Astrocyte (in vitro differentiated cells and primary cell): ENCODE results near the gene KCNAB1. TPM values are rescaled to one million over a fixed set of nuclear protein-coding genes. Genes with fewer than 3 reads are reported as not detected.

Experiments
- DNase-seq: peaks from one replicate; pipeline ENCODE4 v3.0.0-alpha.2; 2010; ENCODE audit warnings: low read depth
- FAIRE-seq: peaks from 2 replicates; lab custom pipeline; 2011; peaks lifted over from hg19 to GRCh38; lab: Jason Lieb, UNC
- H2AFZ ChIP-seq: 2 replicates; pipeline ENCODE4 v1.6.0; 2012; ENCODE audit warnings: low read depth, low read length, inconsistent platforms
- H3K27ac ChIP-seq: 2 replicates; pipeline ENCODE4 v1.5.1; 2011; ENCODE audit warnings: low read depth, low read length, inconsistent platforms
- H3K27me3 ChIP-seq: 2 replicates; pipeline ENCODE4 v1.6.0; 2011; ENCODE audit warnings: low read length, inconsistent platforms; ENCODE audit not compliant: insufficient read depth
- H3K36me3 ChIP-seq: 2 replicates; pipeline ENCODE4 v1.5.1; 2011; ENCODE audit warnings: low read length, inconsistent platforms; ENCODE audit not compliant: insufficient read depth
- H3K4me1 ChIP-seq: 2 replicates; pipeline ENCODE4 v1.5.1; 2011; ENCODE audit warnings: low read length, inconsistent platforms; ENCODE audit not compliant: insufficient read depth
- H3K4me2 ChIP-seq: 2 replicates; pipeline ENCODE4 v1.6.0; 2012; ENCODE audit warnings: low read length, inconsistent platforms
- H3K4me3 ChIP-seq: 2 replicates; pipeline ENCODE4 v1.5.1; 2011; ENCODE audit warnings: low read depth, mild to moderate bottlenecking, low read length, inconsistent platforms; ENCODE audit not compliant: insufficient read depth
- H3K79me2 ChIP-seq: 2 replicates; pipeline ENCODE4 v1.6.0; 2012; ENCODE audit warnings: mild to moderate bottlenecking, low read length, inconsistent platforms; ENCODE audit not compliant: insufficient read depth
- H3K9ac ChIP-seq: 2 replicates; pipeline ENCODE4 v1.6.0; 2012; ENCODE audit warnings: mild to moderate bottlenecking, low read length, inconsistent platforms
- H3K9me3 ChIP-seq: 2 replicates; pipeline ENCODE4 v1.5.1; 2012; ENCODE audit warnings: low read depth, mild to moderate bottlenecking, low read length, inconsistent platforms; ENCODE audit not compliant: insufficient read depth
- H4K20me1 ChIP-seq: 2 replicates; pipeline ENCODE4 v1.6.0; 2012; ENCODE audit warnings: low read length, inconsistent platforms; ENCODE audit not compliant: insufficient read depth
- H3K27ac Mint-ChIP-seq: one replicate; pipeline ENCODE4 v1.8.0; 2021; ENCODE audit warnings: mild to moderate bottlenecking, mixed read lengths; ENCODE audit not compliant: unreplicated experiment
- H3K27me3 Mint-ChIP-seq: one replicate; pipeline ENCODE4 v1.8.0; 2021; ENCODE audit warnings: low read depth, mixed read lengths; ENCODE audit not compliant: unreplicated experiment
- H3K36me3 Mint-ChIP-seq: one replicate; pipeline ENCODE4 v1.8.0; 2021; ENCODE audit warnings: low read depth, mixed read lengths; ENCODE audit not compliant: unreplicated experiment
- H3K4me1 Mint-ChIP-seq: one replicate; pipeline ENCODE4 v1.8.0; 2021; ENCODE audit warnings: low read depth, mixed read lengths; ENCODE audit not compliant: unreplicated experiment
- H3K4me3 Mint-ChIP-seq: one replicate; pipeline ENCODE4 v1.8.0; 2021; ENCODE audit warnings: mild to moderate bottlenecking, moderate library complexity, mixed read lengths; ENCODE audit not compliant: unreplicated experiment
- H3K9me3 Mint-ChIP-seq: one replicate; pipeline ENCODE4 v1.8.0; 2021; ENCODE audit warnings: mild to moderate bottlenecking, mixed read lengths; ENCODE audit not compliant: unreplicated experiment
- EZH2 ChIP-seq: IDR thresholded peaks from 2 replicates; pipeline ENCODE4 v1.6.1; 2012; ENCODE audit warnings: mild to moderate bottlenecking, low read length, inconsistent platforms; ENCODE audit not compliant: insufficient read depth
- total RNA-seq: library from RNA; stranded (reverse); gene quantifications from 2 replicates; pipeline ENCODE4 v1.2.1, GENCODE V29; 2021
- TF ChIP-seq, protein P1 (sequence below): IDR thresholded peaks from 2 replicates; pipeline ENCODE4 v1.5.1; 2011; ENCODE audit warnings: low read depth, mild to moderate bottlenecking, inconsistent platforms, low read length, moderate library complexity; ENCODE audit not compliant: insufficient read depth

KCNAB1 gene
- total RNA-seq, 1 donor from 2014 or later: 0.30 TPM

DNA sequence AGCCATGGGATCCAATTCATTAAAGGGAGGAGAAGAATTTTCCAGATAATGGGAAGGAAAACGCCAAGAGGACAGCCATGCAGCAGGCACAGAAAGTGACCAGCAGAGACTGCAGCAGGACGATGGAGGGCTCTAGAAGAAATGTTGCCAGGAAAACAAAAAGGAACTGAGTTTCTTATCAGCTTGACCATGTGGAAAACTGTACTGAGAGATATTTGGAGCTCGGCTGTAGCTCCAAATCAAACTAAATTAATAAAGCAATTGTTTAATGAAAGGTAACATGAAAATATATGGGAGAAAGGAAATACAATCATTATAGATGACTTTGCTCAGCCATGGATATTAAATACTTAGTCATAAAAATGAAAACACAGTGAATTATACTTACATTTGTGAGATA is 370.8 kb downstream of the KCNAB1 start:
- Histone ChIP-seq H3K27ac (no peak overlapping the region), H3K4me1 (peaks cover 17% of the 10 kb centered on the region), H4K20me1 (no peaks in the 10 kb centered on the region), H3K4me2 (no peak overlapping the region), H3K9ac (no peak overlapping the region), H2AFZ (no peak overlapping the region), H3K36me3 (no peaks in the 10 kb centered on the region), H3K27me3 (no peaks in the 10 kb centered on the region), H3K9me3 (no peaks in the 10 kb centered on the region), H3K79me2 (no peaks in the 10 kb centered on the region), H3K4me3 (no peak overlapping the region)
- no peaks in the 10 kb centered on the region for H3K36me3 Mint-ChIP-seq
- H3K27me3 Mint-ChIP-seq: no peaks in the 10 kb centered on the region
- FAIRE-seq (no peak), DNase-seq (no peak)
- H3K9me3 Mint-ChIP-seq: no peaks in the 10 kb centered on the region
- H3K4me1 Mint-ChIP-seq: peaks cover 3% of the 10 kb centered on the region
- no peak for TF ChIP-seq EZH2
- TF ChIP-seq, protein P1, sequence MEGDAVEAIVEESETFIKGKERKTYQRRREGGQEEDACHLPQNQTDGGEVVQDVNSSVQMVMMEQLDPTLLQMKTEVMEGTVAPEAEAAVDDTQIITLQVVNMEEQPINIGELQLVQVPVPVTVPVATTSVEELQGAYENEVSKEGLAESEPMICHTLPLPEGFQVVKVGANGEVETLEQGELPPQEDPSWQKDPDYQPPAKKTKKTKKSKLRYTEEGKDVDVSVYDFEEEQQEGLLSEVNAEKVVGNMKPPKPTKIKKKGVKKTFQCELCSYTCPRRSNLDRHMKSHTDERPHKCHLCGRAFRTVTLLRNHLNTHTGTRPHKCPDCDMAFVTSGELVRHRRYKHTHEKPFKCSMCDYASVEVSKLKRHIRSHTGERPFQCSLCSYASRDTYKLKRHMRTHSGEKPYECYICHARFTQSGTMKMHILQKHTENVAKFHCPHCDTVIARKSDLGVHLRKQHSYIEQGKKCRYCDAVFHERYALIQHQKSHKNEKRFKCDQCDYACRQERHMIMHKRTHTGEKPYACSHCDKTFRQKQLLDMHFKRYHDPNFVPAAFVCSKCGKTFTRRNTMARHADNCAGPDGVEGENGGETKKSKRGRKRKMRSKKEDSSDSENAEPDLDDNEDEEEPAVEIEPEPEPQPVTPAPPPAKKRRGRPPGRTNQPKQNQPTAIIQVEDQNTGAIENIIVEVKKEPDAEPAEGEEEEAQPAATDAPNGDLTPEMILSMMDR: no peak
- no peak overlapping the region for H3K4me3 Mint-ChIP-seq
- no peak overlapping the region for H3K27ac Mint-ChIP-seq

DNA sequence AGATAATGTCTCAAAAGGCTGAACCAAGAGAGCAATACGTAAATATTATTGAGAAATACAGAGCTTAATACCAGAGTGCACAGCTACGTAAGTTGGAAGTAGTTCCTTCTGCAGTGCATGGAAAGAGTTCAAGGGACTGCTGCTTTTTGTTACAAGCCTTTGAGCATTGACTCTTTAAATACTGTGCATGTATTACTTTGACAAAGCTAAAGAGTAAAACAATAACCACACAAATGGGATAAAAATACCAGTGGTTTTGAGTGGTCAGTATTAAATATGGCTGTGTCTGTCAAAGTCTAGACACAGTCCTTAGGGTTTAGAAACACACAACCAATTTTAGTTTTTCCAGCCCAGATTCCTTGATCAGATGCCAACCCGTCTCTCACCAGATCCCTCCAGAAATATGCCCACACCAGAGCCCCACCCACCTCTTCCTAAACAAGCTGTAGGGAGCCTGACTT is 372.5 kb downstream of the KCNAB1 start:
- no peak overlapping the region for H3K27ac ChIP-seq
- H3K4me3 Mint-ChIP-seq: no peak overlapping the region

DNA sequence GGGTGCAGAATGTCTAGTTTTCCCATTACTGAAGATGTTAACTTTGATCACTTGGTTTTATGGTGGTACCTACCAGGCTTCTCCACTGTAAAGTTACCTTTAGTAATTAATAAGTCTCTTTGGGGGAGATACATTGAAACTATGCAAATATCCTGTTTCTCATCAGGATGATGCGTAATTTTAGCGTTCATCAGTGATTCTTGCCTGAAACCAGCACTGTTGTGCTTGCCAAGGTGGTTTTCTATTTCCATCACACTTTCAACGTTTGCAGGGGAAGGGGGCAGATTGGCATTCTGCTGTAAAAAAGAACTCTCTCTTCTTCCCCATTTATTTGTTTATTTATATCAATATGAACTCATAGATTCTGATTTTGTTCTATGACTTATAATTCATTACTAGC is 373.5 kb downstream of the KCNAB1 start:
- FAIRE-seq (no peak), DNase-seq (no peak)
- H3K4me1 Mint-ChIP-seq: peaks cover 5% of the 10 kb centered on the region
- H3K79me2 ChIP-seq: no peaks in the 10 kb centered on the region
- no peak overlapping the region for H3K4me3 ChIP-seq
- no peaks in the 10 kb centered on the region for H3K9me3 ChIP-seq
- no peak overlapping the region for H3K27ac ChIP-seq
- H2AFZ ChIP-seq: no peak overlapping the region
- H3K4me2 ChIP-seq: no peak overlapping the region
- no peaks in the 10 kb centered on the region for H4K20me1 ChIP-seq
- peaks cover 2% of the 10 kb centered on the region for H3K36me3 Mint-ChIP-seq
- no peaks in the 10 kb centered on the region for H3K27me3 ChIP-seq
- H3K36me3 ChIP-seq: no peaks in the 10 kb centered on the region
- no peak overlapping the region for H3K4me3 Mint-ChIP-seq
- H3K4me1 ChIP-seq: peaks cover 21% of the 10 kb centered on the region
- H3K27me3 Mint-ChIP-seq: no peaks in the 10 kb centered on the region
- no peaks in the 10 kb centered on the region for H3K9me3 Mint-ChIP-seq
- H3K27ac Mint-ChIP-seq: no peak overlapping the region
- no peak for TF ChIP-seq EZH2
- no peak overlapping the region for H3K9ac ChIP-seq

More for the DNA sequence above, 372.5 kb downstream of the KCNAB1 start:
- no peaks in the 10 kb centered on the region for H3K36me3 ChIP-seq
- no peak overlapping the region for H3K9ac ChIP-seq
- H2AFZ ChIP-seq: no peak overlapping the region
- no peaks in the 10 kb centered on the region for H4K20me1 ChIP-seq
- no peaks in the 10 kb centered on the region for H3K79me2 ChIP-seq
- peaks cover 27% of the 10 kb centered on the region for H3K4me1 ChIP-seq
- Mint-ChIP-seq H3K9me3 (no peaks in the 10 kb centered on the region), H3K36me3 (peaks cover 2% of the 10 kb centered on the region), H3K27me3 (no peaks in the 10 kb centered on the region), H3K27ac (peak overlapping the region; percentile 63), H3K4me1 (peaks cover 3% of the 10 kb centered on the region)
- TF ChIP-seq, protein P1: no peak
- no peak for TF ChIP-seq EZH2
- no peak overlapping the region for H3K4me3 ChIP-seq
- no peaks in the 10 kb centered on the region for H3K9me3 ChIP-seq
- H3K27me3 ChIP-seq: no peaks in the 10 kb centered on the region
- DNase-seq: peak; percentile 86
- no peak overlapping the region for H3K4me2 ChIP-seq
- no peak for FAIRE-seq
